Transverse colon (tissue), 4 donors: Measurements from ENCODE around the gene FXYD2.

Source experiments
- POLR2A ChIP-seq: fragments of 450-650 bp; IDR thresholded peaks from one replicate; pipeline ENCODE4 v1.6.1; 2016; ENCODE audit warnings: antibody characterized with exemption, mild to moderate bottlenecking, moderate library complexity
- POLR2AphosphoS5 ChIP-seq, 3 donors: sonication (generic); formaldehyde crosslinking; IDR thresholded peaks; one replicate each; pipeline ENCODE4 v1.6.1; 2016; ENCODE audit warnings: antibody characterized with exemption in 3 of 3
- TF ChIP-seq, protein P1 (sequence below), 5 experiments: fragments of 200-600 bp in 3 of 5; fragments of 450-650 bp in 2 of 5; sonication (generic) in 3 of 5; IDR thresholded peaks; 1 replicate in 2 of 5; 2 replicates in 3 of 5; pipeline ENCODE4 v1.5.1; 2016 to 2017; ENCODE audit warnings: antibody characterized with exemption in 5 of 5, inconsistent platforms in 3 of 5, mild to moderate bottlenecking in 2 of 5, moderate library complexity in 1 of 5

- TF ChIP-seq POLR2AphosphoS5 (IDR thresholded peaks at IDR 0.05) (no peak), POLR2A (no peak)
- TF ChIP-seq, protein P1, sequence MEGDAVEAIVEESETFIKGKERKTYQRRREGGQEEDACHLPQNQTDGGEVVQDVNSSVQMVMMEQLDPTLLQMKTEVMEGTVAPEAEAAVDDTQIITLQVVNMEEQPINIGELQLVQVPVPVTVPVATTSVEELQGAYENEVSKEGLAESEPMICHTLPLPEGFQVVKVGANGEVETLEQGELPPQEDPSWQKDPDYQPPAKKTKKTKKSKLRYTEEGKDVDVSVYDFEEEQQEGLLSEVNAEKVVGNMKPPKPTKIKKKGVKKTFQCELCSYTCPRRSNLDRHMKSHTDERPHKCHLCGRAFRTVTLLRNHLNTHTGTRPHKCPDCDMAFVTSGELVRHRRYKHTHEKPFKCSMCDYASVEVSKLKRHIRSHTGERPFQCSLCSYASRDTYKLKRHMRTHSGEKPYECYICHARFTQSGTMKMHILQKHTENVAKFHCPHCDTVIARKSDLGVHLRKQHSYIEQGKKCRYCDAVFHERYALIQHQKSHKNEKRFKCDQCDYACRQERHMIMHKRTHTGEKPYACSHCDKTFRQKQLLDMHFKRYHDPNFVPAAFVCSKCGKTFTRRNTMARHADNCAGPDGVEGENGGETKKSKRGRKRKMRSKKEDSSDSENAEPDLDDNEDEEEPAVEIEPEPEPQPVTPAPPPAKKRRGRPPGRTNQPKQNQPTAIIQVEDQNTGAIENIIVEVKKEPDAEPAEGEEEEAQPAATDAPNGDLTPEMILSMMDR (IDR thresholded peaks at IDR 0.05): no peak
Measured at GRCh38 chr11:117839936-117840813, 15.6 kb upstream of the FXYD2 start.
